Embryonic facial prominence (tissue), 1 donor: Measurements from ENCODE around the gene LSS.
A peak's percentile ranks its signal among the peaks of the same experiment; 100 is the strongest.
"Not testable (repeated sequence)": the region's sequence is repeated elsewhere in the genome, so short reads cannot be mapped to it uniquely, and the experiment has no call there.

Experiments used
- DNase-seq: peaks from one replicate; pipeline ENCODE4 v3.0.0-alpha.2; 2016; ENCODE audit errors: extremely low spot score

LSS gene

DNA sequence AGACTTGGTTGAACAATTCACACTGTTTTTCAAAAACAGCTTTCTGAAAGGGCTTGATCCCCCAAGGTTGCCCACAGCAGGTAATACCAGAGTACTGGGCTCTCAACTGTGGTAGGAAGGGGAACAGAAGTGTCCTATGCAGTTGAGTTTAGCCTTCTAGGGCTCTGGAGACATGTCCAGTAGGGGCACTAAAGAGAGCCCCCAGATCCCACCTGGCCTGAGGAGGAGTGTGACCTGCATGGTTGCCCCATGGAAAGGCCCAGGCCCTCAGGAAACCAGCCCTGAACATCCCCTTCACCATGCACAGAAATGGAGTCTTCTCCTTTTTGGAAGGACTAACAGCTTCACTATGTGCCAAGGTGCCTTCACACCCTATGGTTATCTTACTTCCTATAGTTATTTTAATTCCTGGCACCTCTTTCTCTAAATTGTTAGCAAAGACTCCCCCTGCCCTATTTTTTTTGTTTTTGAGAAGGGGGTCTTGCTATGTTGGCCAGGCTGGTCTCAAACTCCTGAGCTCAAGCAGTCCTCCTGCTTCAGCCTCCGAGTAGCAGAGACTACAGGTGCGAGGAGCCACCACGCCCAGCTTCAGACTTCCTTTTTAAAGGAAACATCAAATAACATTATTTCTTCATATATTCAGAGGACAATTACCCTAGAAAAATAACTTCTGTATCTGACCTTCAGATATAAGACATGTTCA lies 16.8 kb upstream of the LSS start:
- no peak for DNase-seq

DNA sequence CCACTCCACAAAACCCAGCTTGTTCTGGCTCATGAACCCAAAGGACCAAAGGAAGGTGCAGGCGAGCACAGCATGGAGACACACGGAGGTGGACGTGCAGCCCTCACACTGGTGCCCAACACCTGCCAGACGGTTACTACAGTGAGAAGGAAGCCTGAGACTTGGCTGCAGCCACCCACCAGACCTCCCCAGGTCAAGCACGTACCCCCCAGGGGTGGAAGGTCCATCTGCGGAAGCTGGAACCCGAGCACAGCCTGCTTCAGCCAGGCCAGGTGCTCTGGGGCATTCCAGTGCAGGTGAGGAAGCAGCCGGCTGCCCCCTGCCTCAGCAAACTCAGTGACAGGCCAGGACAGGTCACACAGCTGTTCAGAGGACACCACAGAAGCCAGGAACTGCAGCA lies 16.0 kb upstream of the LSS start:
- no peak for DNase-seq

DNA sequence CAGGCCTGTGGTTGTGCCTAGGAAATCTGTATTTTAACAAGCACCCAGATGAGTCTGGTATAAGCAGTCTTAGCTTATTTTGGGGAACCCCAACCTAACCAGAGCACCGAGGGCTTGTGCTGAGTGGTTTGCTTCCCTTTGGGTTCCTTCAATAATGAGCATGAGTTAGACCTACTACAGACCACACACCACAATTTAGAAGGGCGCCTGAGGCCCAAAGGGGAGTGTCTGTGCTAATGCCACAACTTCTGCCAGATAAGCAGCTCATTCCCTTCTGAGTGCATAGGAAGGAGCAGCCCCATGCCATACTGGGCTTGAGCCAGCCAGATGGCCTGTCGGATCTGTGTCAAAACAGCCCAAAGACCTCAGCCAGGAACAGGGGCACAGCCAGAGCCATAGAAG lies 15.4 kb upstream of the LSS start:
- DNase-seq: no peak

DNA sequence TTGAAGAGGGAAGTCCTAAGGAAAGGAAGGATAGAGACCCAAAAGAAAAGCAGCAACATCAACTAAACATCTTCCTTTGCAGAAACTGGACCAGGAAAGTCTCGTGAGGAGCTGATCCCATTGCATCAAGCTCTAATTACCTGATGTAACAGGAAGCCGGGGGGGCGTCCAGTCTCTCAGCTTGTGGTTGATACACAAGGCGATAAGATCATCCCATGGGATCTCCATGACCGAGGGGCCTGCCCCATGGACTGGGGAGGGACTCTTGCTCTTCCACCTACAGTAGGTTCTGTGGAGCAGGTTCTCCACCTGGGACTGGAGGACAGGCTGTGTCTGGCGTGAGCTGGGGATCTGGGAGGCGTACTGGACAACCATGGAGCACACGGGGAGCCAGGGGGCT lies 14.8 kb upstream of the LSS start:
- DNase-seq: no peak

DNA sequence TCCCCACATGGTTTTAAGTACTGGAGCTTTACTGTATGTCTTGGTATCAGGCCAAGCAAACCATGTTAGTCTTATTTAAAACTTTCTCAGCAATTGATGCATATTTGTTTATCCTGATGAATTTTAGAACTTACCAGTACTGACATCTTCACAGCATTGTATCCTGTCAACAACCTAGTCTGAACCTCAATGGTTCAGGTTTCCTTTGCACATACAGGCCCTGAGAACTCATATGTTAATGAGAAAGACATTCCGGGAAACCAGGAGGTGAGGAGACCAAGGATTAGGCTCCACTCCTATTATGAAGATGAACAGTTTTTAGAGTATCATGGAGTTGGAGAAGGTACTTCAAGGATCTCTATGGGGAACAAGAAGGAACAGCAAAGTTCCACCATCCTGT lies 13.0 kb upstream of the LSS start:
- DNase-seq: not testable (repeated sequence)

DNA sequence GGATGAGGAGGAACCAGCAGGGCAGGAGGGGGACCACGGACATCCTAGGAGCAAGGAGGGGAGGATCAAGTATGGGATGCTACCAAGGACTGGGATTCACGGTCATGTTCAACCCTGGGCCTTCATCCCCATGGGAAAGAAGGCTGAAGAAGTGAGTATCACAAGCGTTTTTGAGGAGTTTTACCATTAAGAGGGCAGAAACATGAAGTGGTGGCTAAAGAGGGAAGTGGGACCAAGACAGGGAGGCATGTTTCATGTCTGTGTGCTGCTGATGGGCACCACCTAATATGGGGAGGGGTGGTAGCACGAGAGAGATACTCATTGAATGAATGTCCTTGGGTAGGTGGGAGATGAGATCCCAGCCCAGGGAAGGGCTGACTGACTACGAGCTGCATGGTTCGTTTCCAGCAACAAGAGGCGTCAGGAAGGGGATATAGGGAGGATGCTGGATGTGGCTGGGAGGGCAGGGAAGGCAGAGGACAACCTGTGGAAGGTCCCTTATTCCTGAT lies 11.3 kb upstream of the LSS start:
- DNase-seq: no peak

DNA sequence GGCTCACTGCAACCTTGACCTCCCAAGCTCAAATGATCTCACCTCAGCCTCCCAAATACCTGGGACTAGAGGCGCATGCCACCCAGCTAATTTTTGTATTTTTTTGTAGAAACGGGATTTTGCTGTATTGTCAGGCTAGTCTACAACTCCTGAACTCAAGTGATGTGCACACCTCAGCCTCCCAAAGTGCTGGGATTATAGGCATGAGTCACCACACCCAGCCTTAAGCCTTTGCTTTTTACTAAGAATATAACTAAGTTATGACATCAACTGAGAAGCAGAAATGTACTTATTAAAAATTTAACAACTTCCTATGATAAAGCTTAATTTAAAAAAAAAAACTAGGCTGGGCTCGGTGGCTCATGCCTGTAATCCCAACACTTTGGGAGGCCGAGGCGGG lies 8.9 kb upstream of the LSS start:
- no peak for DNase-seq

DNA sequence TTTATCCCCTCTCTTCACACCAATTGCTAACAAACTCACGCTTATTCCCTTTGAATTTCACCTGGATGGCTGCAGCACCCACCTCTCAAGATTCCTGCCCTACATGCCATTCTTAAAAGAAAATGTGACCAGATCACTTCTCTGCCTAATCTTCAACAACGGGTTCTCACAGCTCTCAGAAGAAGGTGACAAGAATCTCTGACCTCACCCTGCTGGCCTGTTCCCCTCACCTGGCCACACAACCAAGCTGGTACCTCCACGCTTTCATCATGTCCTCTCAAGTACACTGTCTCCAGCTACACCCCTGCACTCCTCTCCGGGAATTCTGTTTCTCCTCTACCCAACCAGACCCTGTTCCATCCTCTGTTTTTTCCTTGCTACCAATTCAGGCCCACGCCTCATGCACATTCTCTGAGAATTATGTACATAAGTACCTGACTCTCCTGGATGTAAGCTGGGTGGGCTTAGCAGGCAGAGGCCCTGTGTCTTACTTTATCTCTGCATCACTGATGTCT lies 5.9 kb upstream of the LSS start:
- no peak for DNase-seq

DNA sequence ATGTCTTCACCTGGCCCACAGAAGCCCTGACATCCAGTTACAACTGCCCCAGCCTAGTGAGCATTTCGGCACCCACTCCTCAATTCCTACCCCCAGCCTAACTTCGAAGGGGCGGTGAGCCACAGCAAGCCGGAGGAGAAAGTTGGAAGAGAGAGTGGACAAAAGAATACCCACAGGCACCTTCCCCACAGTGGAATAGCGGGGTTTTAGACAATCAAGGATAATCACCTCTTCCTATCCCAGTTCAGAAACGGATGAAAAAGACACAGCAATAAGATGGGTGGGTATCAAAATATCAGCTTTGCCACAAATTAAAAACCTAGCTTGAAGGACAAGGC lies 1.3 kb upstream of the LSS start:
- DNase-seq: no peak

DNA sequence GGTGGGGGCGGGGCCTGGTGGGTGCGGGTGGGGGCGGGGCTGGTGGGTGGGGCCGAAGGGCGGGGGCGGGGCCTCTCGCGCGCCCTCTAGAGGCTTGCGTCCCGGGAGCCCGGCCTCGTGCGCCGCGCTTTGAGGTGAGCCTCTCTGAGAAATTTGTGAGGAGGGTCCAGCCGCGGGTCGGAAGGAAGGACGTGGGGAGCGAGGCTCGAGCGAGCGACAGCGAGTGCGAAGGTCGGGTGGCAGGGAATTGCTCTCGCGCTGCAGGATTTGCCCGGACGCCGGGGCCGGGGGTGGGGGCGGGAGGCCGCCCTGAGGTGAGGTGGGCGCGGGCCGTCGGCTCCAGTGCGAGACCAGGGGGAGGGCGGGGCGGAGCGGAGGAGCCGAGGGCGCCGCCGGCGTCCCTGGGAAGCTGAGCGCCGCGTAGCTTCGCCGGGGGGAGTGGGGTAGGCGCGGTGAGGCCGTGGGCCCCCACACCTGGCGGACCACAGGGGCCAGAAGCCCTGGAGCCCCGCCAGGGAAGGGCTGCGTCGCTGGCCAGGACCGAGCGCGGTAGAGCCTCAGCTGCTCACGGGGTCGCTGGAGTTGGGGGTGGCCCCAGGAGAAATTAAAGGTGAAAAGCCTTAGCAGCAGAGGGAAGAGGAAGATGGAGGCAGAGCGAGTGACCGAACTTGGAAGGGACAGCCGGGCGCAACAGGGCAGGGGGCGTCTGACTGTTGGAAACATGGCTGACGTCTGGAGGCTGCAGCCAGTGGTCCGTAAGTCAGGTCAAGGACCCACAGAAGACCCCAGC lies 754 bp upstream of the LSS start:
- DNase-seq: peak; percentile 11

DNA sequence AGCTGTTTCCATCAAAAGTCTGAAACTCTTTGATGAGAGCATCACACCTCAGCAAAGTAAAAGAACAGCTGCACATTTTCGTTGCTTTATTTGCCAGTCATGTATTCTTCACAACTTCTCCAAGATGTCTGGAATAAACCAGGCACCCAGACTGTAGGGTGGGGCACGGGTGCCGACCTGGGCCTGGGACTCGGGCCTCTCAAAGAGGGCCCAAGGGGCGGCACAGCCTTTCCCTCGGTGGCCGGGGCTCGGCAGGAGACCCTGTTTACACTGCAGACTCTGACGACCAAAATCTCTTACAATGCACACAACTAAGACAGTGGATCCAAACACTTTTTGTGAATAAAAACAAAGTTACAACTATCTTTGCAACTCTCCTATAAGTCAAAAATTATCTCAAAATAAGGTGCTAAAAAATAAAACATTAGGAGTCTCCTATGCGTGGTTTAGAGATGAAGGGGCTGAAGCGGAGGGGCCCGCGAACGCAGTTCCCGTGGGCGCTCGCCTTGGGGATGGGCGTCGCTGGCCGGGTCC lies 696 bp downstream of the LSS start:
- DNase-seq: no peak

DNA sequence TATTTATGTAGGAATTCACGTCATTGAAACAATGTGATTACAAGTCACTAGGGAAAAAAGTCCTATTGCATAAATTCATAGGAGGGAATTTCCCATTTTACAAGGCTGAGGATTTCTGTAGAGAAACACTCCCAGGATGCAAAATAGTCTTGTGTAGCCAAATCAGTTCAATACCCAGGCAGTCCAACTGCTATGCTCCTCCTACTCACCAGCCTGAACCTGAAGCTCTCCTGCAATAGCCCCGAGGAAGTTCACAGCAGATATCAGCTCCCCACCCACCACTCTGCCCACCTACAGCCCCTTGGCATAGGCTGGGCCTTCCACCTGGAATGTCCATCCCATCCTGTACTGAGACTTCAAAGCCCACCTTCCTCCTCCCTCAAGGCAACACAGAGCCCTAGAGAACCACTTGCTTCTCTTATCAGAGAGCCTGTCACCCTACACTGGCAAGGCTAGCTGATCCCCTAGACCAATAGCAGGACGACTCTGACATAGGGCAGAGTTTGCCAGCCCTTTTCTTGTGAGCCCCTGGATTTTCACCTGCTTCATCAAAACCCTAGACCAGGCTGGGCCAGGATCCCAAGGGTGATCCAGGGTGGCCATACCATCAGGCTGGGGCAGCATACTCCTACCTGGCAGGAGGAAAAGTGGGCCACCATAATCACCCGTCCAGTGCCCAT lies 1.5 kb downstream of the LSS start:
- DNase-seq: no peak

DNA sequence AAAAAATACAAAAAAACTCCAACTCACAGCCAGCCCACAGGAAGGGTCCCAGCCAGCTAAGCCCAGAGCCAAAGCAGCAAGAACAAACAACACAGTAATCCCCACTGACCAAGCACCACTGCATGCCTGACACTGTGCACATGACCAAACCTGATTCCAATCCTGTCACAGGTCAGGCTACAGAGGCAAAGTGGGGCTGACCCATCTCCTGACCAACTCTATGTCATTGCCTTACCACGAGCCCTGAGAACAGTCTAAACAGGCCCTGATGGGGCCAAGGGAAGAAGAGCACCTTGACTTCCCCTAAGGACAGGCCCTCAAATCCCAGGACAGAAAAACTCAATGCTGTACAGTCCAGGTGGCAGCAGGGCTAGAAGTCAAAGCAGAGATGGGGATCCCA lies 2.4 kb downstream of the LSS start:
- no peak for DNase-seq

DNA sequence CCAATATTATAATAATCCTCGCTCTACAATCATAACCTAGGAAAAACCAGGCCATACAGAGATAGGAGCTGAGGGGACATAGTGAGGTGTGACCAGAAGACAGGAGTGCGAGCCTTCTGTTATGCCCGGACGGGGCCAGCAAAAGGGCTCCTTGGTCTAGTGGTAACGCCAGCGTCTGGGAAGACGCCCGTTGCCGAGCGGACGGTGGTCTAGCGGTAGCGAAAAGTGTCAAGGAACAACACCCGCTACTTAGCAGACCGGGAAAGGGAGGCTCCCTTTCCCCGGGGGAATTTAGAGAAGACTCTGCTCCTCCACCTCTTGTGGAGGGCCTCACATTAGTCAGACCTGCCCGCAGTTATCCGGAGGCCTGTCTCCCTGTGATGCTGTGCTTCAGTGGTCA lies 4.9 kb downstream of the LSS start:
- not testable (repeated sequence) for DNase-seq

DNA sequence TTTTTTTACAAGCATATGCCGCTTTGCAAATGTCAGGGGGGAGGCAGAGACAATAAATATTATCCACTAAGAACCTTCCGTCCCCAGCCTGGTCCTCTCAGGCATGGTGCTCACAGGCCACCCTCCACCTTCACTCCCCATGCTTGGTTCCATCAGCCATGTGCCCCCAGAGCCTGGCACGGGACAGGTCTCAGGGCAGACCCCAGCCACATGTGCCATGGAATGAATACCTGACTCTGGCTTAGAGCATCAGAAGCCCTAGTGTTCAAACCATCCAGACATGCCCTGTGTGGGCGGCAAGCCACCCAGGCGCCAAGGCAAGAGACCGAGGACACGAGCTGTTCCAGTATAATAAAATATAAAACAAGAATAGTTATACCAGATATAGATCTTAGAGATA lies 5.4 kb downstream of the LSS start:
- no peak for DNase-seq

DNA sequence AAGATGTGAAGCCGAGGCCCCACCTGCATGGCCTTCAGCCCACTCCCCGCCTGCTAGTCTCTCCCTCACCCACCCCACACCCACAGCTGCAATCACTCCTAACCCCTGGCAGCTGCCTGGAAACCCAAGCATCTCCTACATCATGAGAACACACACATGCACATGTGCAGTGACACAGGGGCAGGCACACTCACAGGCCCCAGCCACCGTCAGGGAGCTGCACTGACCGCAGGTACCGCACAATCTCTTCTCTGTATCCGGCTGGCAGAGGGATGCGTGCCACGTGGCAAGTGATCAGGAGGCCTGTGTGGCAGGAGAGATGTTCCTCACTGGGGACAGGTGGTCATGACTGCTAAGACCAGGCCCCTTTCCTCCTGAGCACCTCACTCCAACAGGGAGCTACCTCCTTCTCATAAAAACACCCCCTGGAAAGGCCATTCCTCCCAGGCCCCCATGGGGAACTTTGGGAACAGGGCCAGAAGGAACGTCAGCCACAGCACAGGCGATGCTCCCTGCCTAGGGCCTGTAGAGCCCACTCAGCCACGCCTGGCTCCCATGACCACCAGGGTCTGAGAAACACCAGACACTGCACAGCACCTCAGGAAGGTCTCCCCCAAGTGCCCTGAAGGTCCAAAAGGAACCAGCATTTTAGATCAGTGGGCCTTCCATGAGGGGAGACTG lies 6.0 kb downstream of the LSS start:
- no peak for DNase-seq

DNA sequence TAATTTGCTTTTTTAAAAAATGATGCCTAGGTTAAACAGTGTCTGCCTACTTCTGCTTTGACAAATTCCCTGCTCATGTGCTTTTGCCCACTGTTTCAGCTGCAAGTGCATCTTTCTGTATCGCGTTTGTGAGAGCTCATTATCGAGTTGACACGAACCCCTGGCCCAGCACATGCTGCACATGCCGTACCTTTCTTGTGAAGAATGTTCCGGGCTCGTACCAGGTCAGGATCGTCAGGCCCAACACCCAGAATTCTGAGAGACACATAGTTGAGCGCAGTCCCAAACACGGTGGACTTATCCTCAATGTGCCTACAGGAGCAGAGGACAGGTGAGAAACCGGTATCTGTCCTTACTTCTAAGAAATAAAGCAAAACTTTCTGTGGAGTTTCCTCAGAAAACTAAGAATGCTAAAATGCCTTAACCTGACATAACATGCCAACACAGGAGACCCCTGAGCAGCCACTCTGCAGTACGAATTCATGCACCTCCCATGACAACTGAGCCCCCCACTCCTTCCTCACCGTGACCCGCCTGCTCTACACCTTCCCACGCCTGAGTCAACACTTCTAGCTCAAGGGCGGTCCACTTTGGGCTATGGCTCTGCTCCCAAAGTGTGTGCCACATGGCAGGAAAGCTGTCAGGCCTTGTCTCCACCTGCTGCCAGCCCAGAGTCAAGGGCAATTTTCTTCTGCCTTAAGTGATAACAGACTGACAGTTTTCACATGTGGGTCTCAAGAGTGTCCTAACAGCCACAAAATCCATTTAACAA lies 6.7 kb downstream of the LSS start:
- DNase-seq: no peak

DNA sequence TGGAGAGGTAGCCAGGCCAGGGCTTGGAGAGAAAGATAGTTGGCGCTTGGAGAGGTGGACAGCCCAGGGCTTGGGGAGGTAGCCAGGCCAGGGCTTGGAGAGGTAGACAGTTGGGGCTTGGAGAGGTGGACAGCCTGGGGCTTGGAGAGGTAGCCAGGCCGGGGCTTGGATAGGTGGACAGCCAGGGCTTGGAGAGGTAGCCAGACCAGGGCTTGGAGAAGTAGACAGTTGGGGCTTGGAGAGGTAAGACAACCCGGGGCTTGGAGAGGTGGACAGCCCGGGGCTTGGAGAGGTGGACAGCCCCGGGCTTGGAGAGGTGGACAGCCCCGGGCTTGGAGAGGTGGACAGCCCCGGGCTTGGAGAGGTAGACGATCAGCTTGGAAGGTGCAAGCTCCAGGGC lies 7.7 kb downstream of the LSS start:
- no peak for DNase-seq

DNA sequence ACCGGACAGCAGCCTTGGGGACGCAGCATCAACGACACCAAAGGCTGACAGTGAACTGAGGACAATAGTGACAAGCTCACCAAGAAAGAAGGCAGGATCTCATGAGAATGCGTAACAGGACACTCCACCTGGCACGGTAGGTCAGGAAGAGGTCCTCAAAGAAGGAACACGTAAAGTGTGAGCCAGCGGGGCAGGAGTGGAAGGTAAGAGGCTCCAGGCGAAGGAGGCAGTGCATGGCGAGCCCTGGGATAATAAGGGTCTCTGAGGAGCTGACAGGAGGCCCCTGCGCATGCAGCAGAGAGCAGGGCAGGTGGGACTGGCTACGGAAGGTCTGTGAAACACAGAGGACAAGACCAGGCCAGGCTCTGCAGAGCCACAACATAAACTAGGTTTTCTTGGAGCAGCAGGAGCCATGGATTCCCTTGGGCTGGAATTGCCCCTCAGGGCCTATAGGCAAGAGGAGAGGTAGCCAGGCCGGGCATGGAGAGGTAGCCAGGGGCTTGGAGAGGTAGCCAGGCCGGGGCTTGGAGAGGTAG lies 8.2 kb downstream of the LSS start:
- no peak for DNase-seq

DNA sequence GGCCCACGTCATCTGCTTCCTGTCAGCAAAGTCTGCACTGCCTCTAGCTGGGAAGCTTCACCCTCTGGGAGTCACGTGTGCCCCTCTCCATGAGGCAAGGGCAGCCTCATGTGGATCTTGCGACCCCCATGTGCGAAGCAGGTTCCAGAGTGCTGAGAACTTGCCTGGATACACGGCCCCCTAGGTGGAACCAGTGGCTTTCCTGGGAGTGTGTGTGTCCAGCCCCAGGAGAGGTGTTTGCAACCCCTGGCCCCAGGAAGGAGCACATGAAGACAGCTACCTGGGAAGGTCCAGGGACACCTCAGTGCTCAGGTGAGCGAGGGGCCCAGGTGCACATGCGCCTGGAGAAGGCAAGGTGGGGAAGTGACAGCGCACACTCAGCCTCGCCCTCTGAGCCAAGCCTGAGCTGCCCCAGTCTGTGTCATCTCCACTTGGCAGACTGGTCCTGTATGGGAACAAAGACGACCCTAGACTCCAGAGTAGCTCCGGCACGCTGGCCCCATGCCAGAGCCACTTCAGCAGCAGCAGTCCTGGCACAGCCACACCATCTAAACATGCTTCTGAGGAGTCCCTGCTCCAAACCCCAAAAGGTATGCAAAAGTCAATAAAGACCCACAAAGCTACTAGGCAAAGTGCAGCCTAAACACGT lies 8.9 kb downstream of the LSS start:
- DNase-seq: no peak
